Fibroblast of lung (primary cell): Measurements from ENCODE around the gene DNAAF3. TPM values are rescaled to one million over a fixed set of nuclear protein-coding genes. Genes with fewer than 3 reads are reported as not detected.
"Not testable (repeated sequence)": the region's sequence is repeated elsewhere in the genome, so short reads cannot be mapped to it uniquely, and the experiment has no call there.

ENCODE experiments used
- DNase-seq, 2 donors: peaks; one replicate each; pipeline versions ENCODE4 v3.0.0 to v3.0.0-alpha.2; 2010; ENCODE audit warnings: low read depth in 2 of 2
- H2AFZ ChIP-seq: 2 replicates; pipeline ENCODE4 v1.5.1; 2012; ENCODE audit warnings: low read length, control low read depth, inconsistent platforms
- H3K27ac ChIP-seq: 2 replicates; pipeline ENCODE4 v1.5.1; 2011; ENCODE audit warnings: low read length, control low read depth; ENCODE audit not compliant: insufficient read depth
- H3K27me3 ChIP-seq: 2 replicates; pipeline ENCODE4 v1.5.1; 2011; ENCODE audit warnings: mild to moderate bottlenecking, low read length; ENCODE audit not compliant: control insufficient read depth, insufficient read depth
- H3K36me3 ChIP-seq: 2 replicates; pipeline ENCODE4 v1.5.1; 2011; ENCODE audit warnings: low read length; ENCODE audit not compliant: control insufficient read depth, insufficient read depth
- H3K4me1 ChIP-seq: 2 replicates; pipeline ENCODE4 v1.5.1; 2011; ENCODE audit warnings: low read length; ENCODE audit not compliant: control insufficient read depth, insufficient read depth; ENCODE audit errors: extremely low read depth
- H3K4me2 ChIP-seq: 2 replicates; pipeline ENCODE4 v1.5.1; 2011; ENCODE audit warnings: low read length, control low read depth; ENCODE audit not compliant: insufficient read depth; ENCODE audit errors: extremely low read depth
- H3K4me3 ChIP-seq, 4 experiments: fragments of 200-600 bp in 1 of 4; sonication (generic) in 1 of 4; replicated peaks in 1 of 4; 2 replicates each; pipeline ENCODE4 v1.5.1; 2011 to 2016; ENCODE audit warnings: low read length in 4 of 4, low read depth in 3 of 4, mild to moderate bottlenecking in 3 of 4, control low read depth in 2 of 4, inconsistent platforms in 1 of 4, mixed read lengths in 1 of 4; ENCODE audit not compliant: insufficient read depth in 1 of 4; ENCODE audit errors: control extremely low read depth in 1 of 4
- H3K79me2 ChIP-seq: 2 replicates; pipeline ENCODE4 v1.5.1; 2012; ENCODE audit warnings: mild to moderate bottlenecking, low read length, inconsistent platforms; ENCODE audit not compliant: control insufficient read depth, insufficient read depth
- H3K9ac ChIP-seq: 2 replicates; pipeline ENCODE4 v1.5.1; 2011; ENCODE audit warnings: mild to moderate bottlenecking, low read length, control low read depth; ENCODE audit not compliant: insufficient read depth
- H3K9me3 ChIP-seq: 2 replicates; pipeline ENCODE4 v1.5.1; 2012; ENCODE audit warnings: low read depth, low read length; ENCODE audit not compliant: control insufficient read depth, insufficient read depth
- H4K20me1 ChIP-seq: 2 replicates; pipeline ENCODE4 v1.5.1; 2011; ENCODE audit warnings: low read length; ENCODE audit not compliant: control insufficient read depth, insufficient read depth; ENCODE audit errors: extremely low read depth
- EZH2 ChIP-seq: IDR thresholded peaks from 2 replicates; pipeline ENCODE4 v1.5.1; 2012; ENCODE audit warnings: low read length, control low read depth, mild to moderate bottlenecking; ENCODE audit errors: missing control alignments
- polyA plus RNA-seq, 2 donors: library from polyadenylated mRNA; depleted of rRNA in 1 of 2; stranded (reverse) in 1 of 2; unstranded in 1 of 2; fragments of >200 nt; gene quantifications; 2 replicates each; pipeline ENCODE4 v1.2.1, GENCODE V29; 2011 to 2012; ENCODE audit warnings: missing spikeins in 1 of 2
- total RNA-seq: library from RNA; depleted of rRNA; stranded (reverse); fragments of >200 nt; gene quantifications from 2 replicates; pipeline ENCODE4 v1.2.1, GENCODE V29; 2014
- TF ChIP-seq, protein P1 (sequence below), 2 donors: IDR thresholded peaks in 1 of 2; conservative IDR thresholded peaks in 1 of 2; 1 replicate in 1 of 2; 2 replicates in 1 of 2; pipeline ENCODE4 v1.5.1; 2011 to 2012; ENCODE audit warnings: low read length in 2 of 2, control low read depth in 1 of 2, inconsistent platforms in 1 of 2, low read depth in 1 of 2, mild to moderate bottlenecking in 1 of 2

The DNAAF3 gene
- total and polyA plus RNA-seq, 2 donors (not counting 1 experiment from before 2014, with no cell fraction given), result 0.17 to 0.18 TPM

DNA sequence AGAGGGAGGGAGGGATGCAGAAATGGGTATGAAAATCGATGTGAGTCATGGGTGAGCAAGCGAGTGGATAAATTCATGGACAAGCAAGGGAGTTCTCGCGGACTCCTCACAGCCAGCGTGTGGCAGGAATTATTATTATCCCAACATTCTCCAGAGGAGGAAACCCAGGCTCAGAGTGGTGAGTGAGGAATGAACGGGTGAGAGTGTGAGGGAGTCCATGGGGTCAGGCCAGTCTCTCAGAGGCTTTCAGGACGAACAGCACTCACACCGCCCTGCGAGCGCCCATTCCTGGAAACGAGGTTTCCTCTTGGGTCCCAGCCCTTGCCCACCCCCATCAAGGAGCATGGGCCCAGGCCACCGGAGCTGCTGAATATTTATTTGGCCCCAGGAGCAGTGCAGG lies 6.3 kb upstream of the DNAAF3 start:
- H3K9ac ChIP-seq, result no peak overlapping the region

GRCh38 chr19:55172318-55172717 lies 5.9 kb upstream of the DNAAF3 start:
- DNase-seq, H3K36me3 ChIP-seq, H3K79me2 ChIP-seq, H2AFZ ChIP-seq, H3K9me3 ChIP-seq, H3K4me1 ChIP-seq, H4K20me1 ChIP-seq, H3K27ac ChIP-seq, H3K9ac ChIP-seq: not testable (repeated sequence)
- H3K4me2 ChIP-seq, result peak overlapping the region; percentile 48
- peaks cover 14% of the 10 kb centered on the region for H3K27me3 ChIP-seq
- H3K4me3 ChIP-seq, result peak overlapping the region in 2 of 4 experiments; percentile 42 to 64

More for the DNA sequence above, 6.3 kb upstream of the DNAAF3 start:
- Histone ChIP-seq H3K79me2 (no peaks in the 10 kb centered on the region), H3K4me3 (peak overlapping the region; percentile 42 to 64 (median 57)), H3K27ac (peak overlapping the region; percentile 41), H3K36me3 (no peaks in the 10 kb centered on the region), H3K9me3 (no peaks in the 10 kb centered on the region), H3K4me2 (peak overlapping the region; percentile 86), H2AFZ (peak overlapping the region; percentile 61), H3K4me1 (peaks cover 6% of the 10 kb centered on the region), H3K27me3 (peaks cover 14% of the 10 kb centered on the region), H4K20me1 (no peaks in the 10 kb centered on the region)
- DNase-seq, result peak; percentile 65 to 66
- TF ChIP-seq, protein P1, sequence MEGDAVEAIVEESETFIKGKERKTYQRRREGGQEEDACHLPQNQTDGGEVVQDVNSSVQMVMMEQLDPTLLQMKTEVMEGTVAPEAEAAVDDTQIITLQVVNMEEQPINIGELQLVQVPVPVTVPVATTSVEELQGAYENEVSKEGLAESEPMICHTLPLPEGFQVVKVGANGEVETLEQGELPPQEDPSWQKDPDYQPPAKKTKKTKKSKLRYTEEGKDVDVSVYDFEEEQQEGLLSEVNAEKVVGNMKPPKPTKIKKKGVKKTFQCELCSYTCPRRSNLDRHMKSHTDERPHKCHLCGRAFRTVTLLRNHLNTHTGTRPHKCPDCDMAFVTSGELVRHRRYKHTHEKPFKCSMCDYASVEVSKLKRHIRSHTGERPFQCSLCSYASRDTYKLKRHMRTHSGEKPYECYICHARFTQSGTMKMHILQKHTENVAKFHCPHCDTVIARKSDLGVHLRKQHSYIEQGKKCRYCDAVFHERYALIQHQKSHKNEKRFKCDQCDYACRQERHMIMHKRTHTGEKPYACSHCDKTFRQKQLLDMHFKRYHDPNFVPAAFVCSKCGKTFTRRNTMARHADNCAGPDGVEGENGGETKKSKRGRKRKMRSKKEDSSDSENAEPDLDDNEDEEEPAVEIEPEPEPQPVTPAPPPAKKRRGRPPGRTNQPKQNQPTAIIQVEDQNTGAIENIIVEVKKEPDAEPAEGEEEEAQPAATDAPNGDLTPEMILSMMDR (conservative IDR thresholded peaks at IDR 0.05 in 1 of 2, IDR thresholded peaks at IDR 0.05 in 1 of 2; ENCODE audit: low read depth in 1 of 2, low read length in 2 of 2), result peak in 1 of 2 donors; percentile 20
- no peak for TF ChIP-seq EZH2

DNA sequence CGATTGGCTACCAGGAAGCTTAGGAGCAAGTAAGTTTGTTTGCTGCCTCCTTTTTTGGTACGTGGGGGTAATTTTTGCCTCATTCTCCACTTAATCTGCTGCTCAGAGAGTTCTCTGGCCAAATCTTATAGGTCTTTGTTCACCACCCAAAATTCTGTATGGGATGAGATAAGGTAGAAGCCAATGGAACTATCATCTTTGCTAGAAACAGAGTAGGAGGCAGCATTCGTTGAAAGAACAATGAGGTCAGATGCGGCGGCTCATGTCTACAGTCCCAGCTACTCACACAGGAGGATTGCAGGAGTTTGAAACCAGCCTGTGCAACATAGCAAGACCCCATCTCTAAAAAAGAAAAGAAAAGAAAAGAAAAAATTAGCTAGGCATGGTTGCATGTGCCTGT lies 5.0 kb upstream of the DNAAF3 start:
- H3K27ac ChIP-seq, result no peak overlapping the region
- TF ChIP-seq, protein P1 (conservative IDR thresholded peaks at IDR 0.05 in 1 of 2, IDR thresholded peaks at IDR 0.05 in 1 of 2; ENCODE audit: low read depth in 1 of 2, low read length in 2 of 2), result no peak
- no peak for TF ChIP-seq EZH2
- DNase-seq, result no peak

More for the DNA sequence above, 5.0 kb upstream of the DNAAF3 start:
- Histone ChIP-seq H3K4me3 (no peak overlapping the region), H3K9me3 (no peaks in the 10 kb centered on the region), H3K36me3 (no peaks in the 10 kb centered on the region), H3K27me3 (peaks cover 14% of the 10 kb centered on the region), H2AFZ (no peak overlapping the region), H3K4me1 (peaks cover 6% of the 10 kb centered on the region), H4K20me1 (no peaks in the 10 kb centered on the region), H3K4me2 (no peak overlapping the region), H3K9ac (no peak overlapping the region), H3K79me2 (no peaks in the 10 kb centered on the region)
